HCT116 (cell line): ENCODE results near the gene COPE. TPM values are rescaled to one million over a fixed set of nuclear protein-coding genes. Genes with fewer than 3 reads are reported as not detected.

Experiments used
- ATAC-seq: fragments of 200-7000 bp; cut with Tn5 transposase; 2 replicates; pipeline ENCODE4 v1.9.1; 2020; ENCODE audit warnings: mild to moderate bottlenecking, moderate library complexity
- BruUV-seq: library from RNA; stranded (reverse); fragments of 400-500 nt; replicated peaks from 2 replicates; lab custom pipeline; 2021; lab: Mats Ljungman, UMichigan
- CTCF ChIA-PET: fragments of 300-600 bp; sonication (Branson Sonifier 250); formaldehyde crosslinking; loops from one replicate; lab custom pipeline; 2021; ENCODE audit warnings: antibody characterized with exemption; lab: Charles Lee
- POLR2A ChIA-PET: fragments of 300-600, 350-600 bp; sonication (Branson Sonifier 250); formaldehyde crosslinking; loops from one replicate; lab custom pipeline; 2021; ENCODE audit warnings: antibody characterized with exemption; lab: Charles Lee
- RAD21 ChIA-PET, 2 experiments: fragments of 300-600 bp; sonication (Branson Sonifier 250); formaldehyde crosslinking; loops; one replicate each; lab custom pipeline; 2023; ENCODE audit warnings: low total read pairs in 2 of 2; ENCODE audit not compliant: uncharacterized antibody in 2 of 2, unreplicated experiment in 2 of 2, low non-redundant PET in 1 of 2; lab: Charles Lee
- DNase-seq: peaks from one replicate; pipeline ENCODE4 v3.0.0-alpha.2; 2010; ENCODE audit warnings: low read depth, low spot score
- H2AFZ ChIP-seq: fragments of 200-600 bp; shearing (Covaris generic), sonication (generic); 2 replicates; pipeline ENCODE4 v1.6.1; 2017; ENCODE audit warnings: low read depth, mixed run types, mixed read lengths, antibody characterized with exemption, low read length; ENCODE audit not compliant: poor library complexity, severe bottlenecking
- H3K27ac ChIP-seq: 2 replicates; pipeline ENCODE4 v1.5.1; 2012; ENCODE audit warnings: low read depth, low read length
- H3K27me3 ChIP-seq: fragments of 200-600 bp; sonication (generic); 2 replicates; pipeline ENCODE4 v1.6.1; 2016; ENCODE audit warnings: mixed run types, low read length, mixed read lengths; ENCODE audit not compliant: insufficient read depth
- H3K36me3 ChIP-seq, 2 experiments: fragments of 200-500 bp in 1 of 2; fragments of 200-600 bp in 1 of 2; sonication (Bioruptor generic) in 1 of 2; sonication (generic) in 1 of 2; 2 replicates each; pipeline versions ENCODE4 v1.5.1 to v1.6.1; 2014 to 2016; ENCODE audit warnings: low read length in 2 of 2, inconsistent platforms in 1 of 2, mixed read lengths in 1 of 2, mixed run types in 1 of 2; ENCODE audit not compliant: insufficient read depth in 2 of 2, control insufficient read depth in 1 of 2
- H3K4me1 ChIP-seq, 2 experiments: fragments of 200-600 bp in 1 of 2; sonication (generic) in 1 of 2; 2 replicates each; pipeline versions ENCODE4 v1.5.1 to v1.6.1; 2012 to 2017; ENCODE audit warnings: low read length in 2 of 2, inconsistent platforms in 1 of 2, mild to moderate bottlenecking in 1 of 2, mixed read lengths in 1 of 2, mixed run types in 1 of 2, moderate library complexity in 1 of 2; ENCODE audit not compliant: insufficient read depth in 2 of 2, control insufficient read depth in 1 of 2
- H3K4me2 ChIP-seq: fragments of 200-600 bp; sonication (generic); 2 replicates; pipeline ENCODE4 v1.6.1; 2017; ENCODE audit warnings: mixed run types, low read length, mixed read lengths
- H3K4me3 ChIP-seq, 2 experiments: fragments of 200-600 bp in 1 of 2; sonication (generic) in 1 of 2; replicated peaks in 1 of 2; 2 replicates each; pipeline ENCODE4 v1.5.1; 2011 to 2016; ENCODE audit warnings: low read length in 2 of 2, control low read depth in 1 of 2, low read depth in 1 of 2, mild to moderate bottlenecking in 1 of 2, mixed read lengths in 1 of 2, mixed run types in 1 of 2
- H3K79me2 ChIP-seq: fragments of 200-600 bp; sonication (generic); 2 replicates; pipeline ENCODE4 v1.6.1; 2017; ENCODE audit warnings: mild to moderate bottlenecking, mixed run types, low read length, moderate library complexity, mixed read lengths; ENCODE audit not compliant: insufficient read depth
- H3K9ac ChIP-seq: fragments of 200-600 bp; sonication (generic); 2 replicates; pipeline ENCODE4 v1.6.1; 2016; ENCODE audit warnings: low read length, mixed read lengths
- H3K9me2 ChIP-seq: fragments of 200-600 bp; sonication (generic), shearing (Covaris generic); 2 replicates; pipeline ENCODE4 v1.6.1; 2017; ENCODE audit warnings: mixed run types, mild to moderate bottlenecking, moderate library complexity; ENCODE audit not compliant: insufficient read depth
- H3K9me3 ChIP-seq, 2 experiments: fragments of 200-500 bp in 1 of 2; fragments of 200-600 bp in 1 of 2; sonication (Bioruptor generic) in 1 of 2; sonication (generic) in 1 of 2; 2 replicates each; pipeline ENCODE4 v1.6.1; 2014 to 2017; ENCODE audit warnings: low read length in 2 of 2, mixed read lengths in 2 of 2, inconsistent platforms in 1 of 2, low read depth in 1 of 2, mild to moderate bottlenecking in 1 of 2, mixed run types in 1 of 2, moderate library complexity in 1 of 2; ENCODE audit not compliant: control insufficient read depth in 1 of 2, insufficient read depth in 1 of 2
- H4K20me1 ChIP-seq: fragments of 200-600 bp; sonication (generic), shearing (Covaris generic); 2 replicates; pipeline ENCODE4 v1.6.1; 2017; ENCODE audit warnings: mixed run types, mild to moderate bottlenecking, moderate library complexity; ENCODE audit not compliant: insufficient read depth
- CBX3 ChIP-seq: IDR thresholded peaks from 2 replicates; pipeline ENCODE4 v1.6.1; 2012; ENCODE audit warnings: low read depth
- EZH2phosphoT487 ChIP-seq: fragments of 200-600 bp; IDR thresholded peaks from 2 replicates; pipeline ENCODE4 v1.6.1; 2018; ENCODE audit warnings: antibody characterized with exemption, borderline replicate concordance
- FOSL1 ChIP-seq: IDR thresholded peaks from 2 replicates; pipeline ENCODE4 v1.6.1; 2012; ENCODE audit warnings: low read depth
- JUND ChIP-seq: IDR thresholded peaks from 2 replicates; pipeline ENCODE4 v1.6.1; 2012
- POLR2A ChIP-seq: IDR thresholded peaks from 2 replicates; pipeline ENCODE4 v1.7.0; 2011; ENCODE audit warnings: borderline replicate concordance; ENCODE audit not compliant: insufficient read depth, insufficient read length; ENCODE audit errors: extremely low read depth
- POLR2AphosphoS5 ChIP-seq: IDR thresholded peaks from 2 replicates; pipeline ENCODE4 v1.6.1; 2011; ENCODE audit warnings: mild to moderate bottlenecking, low read depth, low read length, moderate library complexity
- RAD21 ChIP-seq: IDR thresholded peaks from 2 replicates; pipeline ENCODE4 v1.6.1; 2012; ENCODE audit warnings: low read depth, mild to moderate bottlenecking
- SP1 ChIP-seq: IDR thresholded peaks from 2 replicates; pipeline ENCODE4 v1.6.1; 2012; ENCODE audit warnings: low read depth
- ZFX ChIP-seq: fragments of 450-650 bp; IDR thresholded peaks from 2 replicates; pipeline ENCODE4 v1.6.1; 2017
- intact Hi-C: fragments of 100-400 bp; cut with micrococcal nuclease; formaldehyde crosslinking; loops from 2 replicates; pipeline ENCODE4 v1.10.0; 2022
- total RNA-seq: library from RNA; stranded (reverse); gene quantifications from one replicate; pipeline ENCODE4 v1.2.1, GENCODE V29; 2021; ENCODE audit not compliant: unreplicated experiment
- TF ChIP-seq, protein P1 (sequence below), 3 experiments: fragments of 200-600 bp in 1 of 3; sonication (generic) in 1 of 3; IDR thresholded peaks in 2 of 3; conservative IDR thresholded peaks in 1 of 3; 2 replicates each; pipeline ENCODE4 v1.5.1; 2012 to 2017; ENCODE audit warnings: low read depth in 2 of 3, low read length in 2 of 3, antibody characterized with exemption in 1 of 3, borderline replicate concordance in 1 of 3, control low read depth in 1 of 3, mild to moderate bottlenecking in 1 of 3, mixed read lengths in 1 of 3, mixed run types in 1 of 3, moderate library complexity in 1 of 3; ENCODE audit not compliant: insufficient read depth in 1 of 3
- TF ChIP-seq, protein P2 (sequence below): IDR thresholded peaks from 2 replicates; pipeline ENCODE4 v1.6.1; 2012; ENCODE audit warnings: low read depth

COPE gene
- total RNA-seq, 1 experiment from 2014 or later = 263 TPM

DNA sequence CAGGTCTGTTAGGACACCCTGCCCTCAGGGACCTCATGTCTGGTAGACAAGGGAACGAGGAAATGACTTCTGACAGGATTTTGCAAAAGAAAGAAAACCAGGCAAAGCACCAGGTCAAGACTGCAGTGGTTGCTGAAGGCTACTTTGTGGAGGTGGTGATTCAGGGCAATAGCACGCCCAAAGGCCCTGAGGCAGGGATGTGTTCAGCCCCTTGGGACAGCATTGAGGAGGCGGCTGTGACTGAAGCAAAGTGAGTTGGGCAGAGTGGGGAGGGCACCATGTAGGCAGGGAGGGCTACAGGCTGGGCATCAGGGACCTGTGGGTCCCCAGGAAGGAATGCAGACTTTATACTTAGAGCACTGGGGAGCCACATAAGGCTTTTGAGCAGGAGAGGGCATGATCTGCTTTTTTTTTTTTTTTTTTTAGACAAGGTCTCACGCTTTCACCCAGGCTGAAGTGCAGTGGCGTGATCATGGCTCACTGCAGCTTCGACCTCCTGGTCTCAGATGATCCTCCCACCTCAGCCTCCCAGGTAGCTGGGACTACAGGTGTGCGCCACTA, 32.6 kb upstream of the COPE start:
- peaks cover 0 to 5% of the 10 kb centered on the region in 2 experiments; a peak in 1 of 4 replicates for H3K4me1 ChIP-seq
- no TSS peak for BruUV-seq
- H3K9me3 ChIP-seq = no peaks in the 10 kb centered on the region
- H3K27me3 ChIP-seq = no peaks in the 10 kb centered on the region
- H3K9ac ChIP-seq = no peak overlapping the region
- CTCF ChIA-PET = no interaction called here
- intact Hi-C loops = no loop called here
- no peaks in the 10 kb centered on the region for H3K36me3 ChIP-seq
- H4K20me1 ChIP-seq = no peaks in the 10 kb centered on the region
- H3K9me2 ChIP-seq = no peaks in the 10 kb centered on the region
- TF ChIP-seq POLR2A (no peak), CBX3 (no peak), JUND (no peak), RAD21 (no peak), SP1 (no peak), FOSL1 (no peak), POLR2AphosphoS5 (no peak), EZH2phosphoT487 (no peak)
- TF ChIP-seq, protein P1, sequence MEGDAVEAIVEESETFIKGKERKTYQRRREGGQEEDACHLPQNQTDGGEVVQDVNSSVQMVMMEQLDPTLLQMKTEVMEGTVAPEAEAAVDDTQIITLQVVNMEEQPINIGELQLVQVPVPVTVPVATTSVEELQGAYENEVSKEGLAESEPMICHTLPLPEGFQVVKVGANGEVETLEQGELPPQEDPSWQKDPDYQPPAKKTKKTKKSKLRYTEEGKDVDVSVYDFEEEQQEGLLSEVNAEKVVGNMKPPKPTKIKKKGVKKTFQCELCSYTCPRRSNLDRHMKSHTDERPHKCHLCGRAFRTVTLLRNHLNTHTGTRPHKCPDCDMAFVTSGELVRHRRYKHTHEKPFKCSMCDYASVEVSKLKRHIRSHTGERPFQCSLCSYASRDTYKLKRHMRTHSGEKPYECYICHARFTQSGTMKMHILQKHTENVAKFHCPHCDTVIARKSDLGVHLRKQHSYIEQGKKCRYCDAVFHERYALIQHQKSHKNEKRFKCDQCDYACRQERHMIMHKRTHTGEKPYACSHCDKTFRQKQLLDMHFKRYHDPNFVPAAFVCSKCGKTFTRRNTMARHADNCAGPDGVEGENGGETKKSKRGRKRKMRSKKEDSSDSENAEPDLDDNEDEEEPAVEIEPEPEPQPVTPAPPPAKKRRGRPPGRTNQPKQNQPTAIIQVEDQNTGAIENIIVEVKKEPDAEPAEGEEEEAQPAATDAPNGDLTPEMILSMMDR (IDR thresholded peaks at IDR 0.05 in 2 of 3, conservative IDR thresholded peaks at IDR 0.05 in 1 of 3; ENCODE audit: borderline replicate concordance in 1 of 3, insufficient read depth in 1 of 3, low read depth in 2 of 3, low read length in 2 of 3) = no peak
- no peaks in the 10 kb centered on the region for H3K79me2 ChIP-seq
- RAD21 ChIA-PET = no interaction called here
- no peak overlapping the region for H3K27ac ChIP-seq
- POLR2A ChIA-PET = no interaction called here
- ATAC-seq (no peak), DNase-seq (no peak)
- H2AFZ ChIP-seq = no peak overlapping the region
- no peak overlapping the region for H3K4me2 ChIP-seq
- H3K4me3 ChIP-seq = no peak overlapping the region

DNA sequence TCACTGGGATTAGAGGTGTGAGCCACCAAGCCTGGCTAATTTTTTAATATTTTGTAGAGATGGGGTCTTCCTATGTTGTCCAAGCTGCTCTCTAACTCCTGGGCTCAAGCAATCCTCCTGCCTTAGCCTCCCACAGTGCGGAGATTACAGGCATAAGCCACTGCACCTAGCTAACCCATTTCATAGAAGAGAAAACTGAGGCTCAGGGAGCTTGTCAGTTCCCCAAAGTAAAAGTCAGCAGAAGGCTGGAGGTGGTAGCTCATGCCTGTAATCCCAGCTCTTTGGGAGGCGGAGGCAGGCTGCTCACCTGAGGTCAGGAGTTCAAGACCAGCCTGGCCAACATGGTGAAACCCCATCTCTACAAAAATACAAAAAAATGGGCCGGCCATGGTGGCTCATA, 30.7 kb upstream of the COPE start:
- Histone ChIP-seq H4K20me1 (no peaks in the 10 kb centered on the region), H3K9ac (no peak overlapping the region), H3K27ac (no peak overlapping the region), H3K4me3 (no peak overlapping the region), H3K9me3 (no peaks in the 10 kb centered on the region), H3K4me2 (no peak overlapping the region), H3K9me2 (no peaks in the 10 kb centered on the region), H2AFZ (no peak overlapping the region), H3K4me1 (peaks cover 0 to 5% of the 10 kb centered on the region in 2 experiments; a peak in 1 of 4 replicates), H3K36me3 (no peaks in the 10 kb centered on the region), H3K27me3 (no peaks in the 10 kb centered on the region), H3K79me2 (no peaks in the 10 kb centered on the region)
- ChIA-PET CTCF (no interaction called here), RAD21 (no interaction called here), POLR2A (no interaction called here)
- DNase-seq (no peak), ATAC-seq (no peak)
- intact Hi-C loops = no loop called here
- no peak for TF ChIP-seq JUND
- no peak for TF ChIP-seq SP1
- TF ChIP-seq, protein P2, sequence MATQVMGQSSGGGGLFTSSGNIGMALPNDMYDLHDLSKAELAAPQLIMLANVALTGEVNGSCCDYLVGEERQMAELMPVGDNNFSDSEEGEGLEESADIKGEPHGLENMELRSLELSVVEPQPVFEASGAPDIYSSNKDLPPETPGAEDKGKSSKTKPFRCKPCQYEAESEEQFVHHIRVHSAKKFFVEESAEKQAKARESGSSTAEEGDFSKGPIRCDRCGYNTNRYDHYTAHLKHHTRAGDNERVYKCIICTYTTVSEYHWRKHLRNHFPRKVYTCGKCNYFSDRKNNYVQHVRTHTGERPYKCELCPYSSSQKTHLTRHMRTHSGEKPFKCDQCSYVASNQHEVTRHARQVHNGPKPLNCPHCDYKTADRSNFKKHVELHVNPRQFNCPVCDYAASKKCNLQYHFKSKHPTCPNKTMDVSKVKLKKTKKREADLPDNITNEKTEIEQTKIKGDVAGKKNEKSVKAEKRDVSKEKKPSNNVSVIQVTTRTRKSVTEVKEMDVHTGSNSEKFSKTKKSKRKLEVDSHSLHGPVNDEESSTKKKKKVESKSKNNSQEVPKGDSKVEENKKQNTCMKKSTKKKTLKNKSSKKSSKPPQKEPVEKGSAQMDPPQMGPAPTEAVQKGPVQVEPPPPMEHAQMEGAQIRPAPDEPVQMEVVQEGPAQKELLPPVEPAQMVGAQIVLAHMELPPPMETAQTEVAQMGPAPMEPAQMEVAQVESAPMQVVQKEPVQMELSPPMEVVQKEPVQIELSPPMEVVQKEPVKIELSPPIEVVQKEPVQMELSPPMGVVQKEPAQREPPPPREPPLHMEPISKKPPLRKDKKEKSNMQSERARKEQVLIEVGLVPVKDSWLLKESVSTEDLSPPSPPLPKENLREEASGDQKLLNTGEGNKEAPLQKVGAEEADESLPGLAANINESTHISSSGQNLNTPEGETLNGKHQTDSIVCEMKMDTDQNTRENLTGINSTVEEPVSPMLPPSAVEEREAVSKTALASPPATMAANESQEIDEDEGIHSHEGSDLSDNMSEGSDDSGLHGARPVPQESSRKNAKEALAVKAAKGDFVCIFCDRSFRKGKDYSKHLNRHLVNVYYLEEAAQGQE = no peak
- TF ChIP-seq ZFX = no peak
- BruUV-seq = no TSS peak
